Neutrophil (primary cell): Measurements from ENCODE around the gene FGGY.

ENCODE experiments used
- H3K27ac ChIP-seq: fragments of 200-600 bp; sonication (generic); 2 replicates; pipeline ENCODE4 v1.5.1; 2016; ENCODE audit warnings: mild to moderate bottlenecking, moderate library complexity
- H3K27me3 ChIP-seq: fragments of 200-600 bp; sonication (generic); 2 replicates; pipeline ENCODE4 v1.6.0; 2016; ENCODE audit warnings: mild to moderate bottlenecking
- H3K36me3 ChIP-seq: fragments of 200-600 bp; sonication (generic); 2 replicates; pipeline ENCODE4 v1.5.1; 2017
- H3K4me1 ChIP-seq, 2 experiments: fragments of 200-600 bp in 1 of 2; sonication (generic) in 1 of 2; 1 replicate in 1 of 2; 2 replicates in 1 of 2; pipeline versions ENCODE4 v1.5.1 to v1.6.1; 2013 to 2016; ENCODE audit warnings: low read depth in 1 of 2, low read length in 1 of 2, mild to moderate bottlenecking in 1 of 2, moderate library complexity in 1 of 2; ENCODE audit not compliant: control insufficient read depth in 1 of 2, insufficient read depth in 1 of 2
- H3K4me3 ChIP-seq, 2 experiments: fragments of 200-600 bp in 1 of 2; sonication (generic) in 1 of 2; 1 replicate in 1 of 2; 2 replicates in 1 of 2; pipeline ENCODE4 v1.5.1; 2013 to 2016; ENCODE audit warnings: low read depth in 1 of 2, low read length in 1 of 2, mild to moderate bottlenecking in 1 of 2, moderate library complexity in 1 of 2
- H3K9me3 ChIP-seq: fragments of 200-600 bp; sonication (generic); 2 replicates; pipeline ENCODE4 v1.5.1; 2016
- TF ChIP-seq, protein P1 (sequence below): fragments of 200-600 bp; sonication (generic); IDR thresholded peaks from 2 replicates; pipeline ENCODE4 v1.5.1; 2016; ENCODE audit warnings: antibody characterized with exemption

Gene FGGY

GRCh38 chr1:59768792-59769735 lies 472.2 kb downstream of the FGGY start:
- TF ChIP-seq, protein P1, sequence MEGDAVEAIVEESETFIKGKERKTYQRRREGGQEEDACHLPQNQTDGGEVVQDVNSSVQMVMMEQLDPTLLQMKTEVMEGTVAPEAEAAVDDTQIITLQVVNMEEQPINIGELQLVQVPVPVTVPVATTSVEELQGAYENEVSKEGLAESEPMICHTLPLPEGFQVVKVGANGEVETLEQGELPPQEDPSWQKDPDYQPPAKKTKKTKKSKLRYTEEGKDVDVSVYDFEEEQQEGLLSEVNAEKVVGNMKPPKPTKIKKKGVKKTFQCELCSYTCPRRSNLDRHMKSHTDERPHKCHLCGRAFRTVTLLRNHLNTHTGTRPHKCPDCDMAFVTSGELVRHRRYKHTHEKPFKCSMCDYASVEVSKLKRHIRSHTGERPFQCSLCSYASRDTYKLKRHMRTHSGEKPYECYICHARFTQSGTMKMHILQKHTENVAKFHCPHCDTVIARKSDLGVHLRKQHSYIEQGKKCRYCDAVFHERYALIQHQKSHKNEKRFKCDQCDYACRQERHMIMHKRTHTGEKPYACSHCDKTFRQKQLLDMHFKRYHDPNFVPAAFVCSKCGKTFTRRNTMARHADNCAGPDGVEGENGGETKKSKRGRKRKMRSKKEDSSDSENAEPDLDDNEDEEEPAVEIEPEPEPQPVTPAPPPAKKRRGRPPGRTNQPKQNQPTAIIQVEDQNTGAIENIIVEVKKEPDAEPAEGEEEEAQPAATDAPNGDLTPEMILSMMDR = no peak
- Histone ChIP-seq H3K27ac (no peak overlapping the region), H3K27me3 (no peaks in the 10 kb centered on the region), H3K4me1 (no peaks in the 10 kb centered on the region), H3K4me3 (no peak overlapping the region), H3K9me3 (no peaks in the 10 kb centered on the region), H3K36me3 (no peaks in the 10 kb centered on the region)

DNA sequence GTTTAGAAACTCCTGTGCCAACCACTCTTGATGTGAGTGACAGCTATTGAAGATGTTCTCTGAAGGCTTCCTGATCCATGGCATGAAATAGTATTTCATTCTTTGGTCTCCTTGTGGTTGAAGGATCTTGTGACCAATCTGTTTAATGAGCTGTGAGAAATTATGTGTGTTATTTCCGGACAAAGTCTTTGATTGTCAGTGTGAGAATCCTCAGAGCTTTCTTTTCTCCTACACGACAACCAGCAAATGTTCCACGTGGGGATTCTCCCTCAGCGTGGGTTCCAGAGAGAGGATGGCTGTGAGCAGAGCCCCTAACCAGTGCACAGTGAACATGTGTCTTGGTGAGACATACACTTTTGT lies 472.8 kb downstream of the FGGY start:
- H3K36me3 ChIP-seq = no peaks in the 10 kb centered on the region
- H3K4me1 ChIP-seq = no peaks in the 10 kb centered on the region
- no peaks in the 10 kb centered on the region for H3K9me3 ChIP-seq
- H3K4me3 ChIP-seq = no peak overlapping the region
- TF ChIP-seq, protein P1 = no peak
- no peak overlapping the region for H3K27ac ChIP-seq
- H3K27me3 ChIP-seq = no peaks in the 10 kb centered on the region

- Histone ChIP-seq H3K36me3 (no peaks in the 10 kb centered on the region), H3K9me3 (no peaks in the 10 kb centered on the region), H3K4me1 (no peaks in the 10 kb centered on the region), H3K27ac (no peak overlapping the region), H3K27me3 (no peaks in the 10 kb centered on the region), H3K4me3 (no peak overlapping the region)
- TF ChIP-seq, protein P1 = no peak
Observed at GRCh38 chr1:59771361-59771760, 474.5 kb downstream of the FGGY start.

DNA sequence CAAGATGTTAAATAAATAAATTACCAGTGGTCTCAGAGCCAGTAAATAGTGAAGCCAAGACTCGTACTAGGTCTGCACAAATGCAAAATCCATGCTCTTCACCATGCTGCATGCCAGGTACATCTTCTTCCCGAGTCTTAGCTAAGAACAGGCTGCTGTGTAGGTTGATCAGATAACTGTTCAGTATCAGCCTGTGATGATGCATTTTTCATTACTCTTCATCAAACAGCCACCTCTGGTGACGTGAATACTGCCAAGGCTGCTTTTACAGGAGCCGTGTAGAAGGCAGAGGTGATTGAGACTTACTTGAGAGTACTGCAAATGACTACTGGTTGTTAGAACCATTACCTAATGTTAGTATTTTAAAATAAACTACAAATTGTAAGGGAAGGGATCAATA lies 478.6 kb downstream of the FGGY start:
- TF ChIP-seq, protein P1 = no peak
- no peaks in the 10 kb centered on the region for H3K27me3 ChIP-seq
- no peaks in the 10 kb centered on the region for H3K36me3 ChIP-seq
- no peak overlapping the region for H3K27ac ChIP-seq
- no peaks in the 10 kb centered on the region for H3K4me1 ChIP-seq
- no peak overlapping the region for H3K4me3 ChIP-seq
- no peaks in the 10 kb centered on the region for H3K9me3 ChIP-seq

DNA sequence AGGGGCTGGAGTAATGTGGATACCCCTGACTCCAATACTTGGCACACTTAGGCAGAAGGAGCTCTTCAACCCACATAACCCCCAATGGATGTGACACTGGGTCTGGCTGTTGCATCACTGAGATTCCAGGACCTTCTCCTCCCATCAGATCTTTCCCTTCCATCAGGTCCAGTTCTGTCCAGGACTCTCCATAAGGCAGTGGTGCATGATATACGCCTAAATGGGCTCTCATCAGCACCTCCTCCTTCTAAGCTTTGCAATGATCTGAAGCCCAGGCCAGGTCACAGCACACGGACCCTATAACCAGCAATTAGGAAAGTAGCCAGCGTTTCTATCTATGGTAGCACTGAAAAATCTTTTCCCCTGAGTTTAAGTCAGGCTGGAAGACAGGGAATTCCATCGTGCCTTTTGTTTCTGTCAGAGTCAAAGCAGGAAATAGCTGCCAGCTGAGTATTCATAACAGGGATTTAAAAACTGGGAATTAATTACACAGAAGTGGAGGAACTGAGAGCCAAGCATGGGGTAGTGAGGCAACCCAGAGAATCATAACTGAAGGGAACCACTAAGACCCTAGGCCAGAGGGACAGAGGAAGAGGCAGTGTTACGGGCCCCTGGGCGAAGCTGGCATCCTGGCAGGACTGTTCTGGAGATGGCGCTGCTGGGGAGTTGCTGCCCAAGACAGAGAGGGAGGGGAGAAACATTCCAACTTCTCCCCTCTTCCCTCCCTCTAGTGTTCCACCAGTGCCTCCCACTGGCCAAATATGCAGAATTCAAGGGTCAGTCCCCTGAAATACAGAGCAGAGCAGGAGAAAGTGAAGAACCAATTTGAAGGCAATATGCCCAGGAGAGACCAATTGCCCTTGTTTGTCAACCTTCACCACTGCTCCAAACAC lies 480.3 kb downstream of the FGGY start:
- Histone ChIP-seq H3K4me1 (no peaks in the 10 kb centered on the region), H3K4me3 (no peak overlapping the region), H3K27ac (no peak overlapping the region), H3K9me3 (no peaks in the 10 kb centered on the region), H3K27me3 (no peaks in the 10 kb centered on the region), H3K36me3 (no peaks in the 10 kb centered on the region)
- TF ChIP-seq, protein P1 = no peak
